ENCODE data around the gene PKN2. TPM values are rescaled to one million over a fixed set of nuclear protein-coding genes. Genes with fewer than 3 reads are reported as not detected.
A peak's percentile ranks its signal among the peaks of the same experiment; 100 is the strongest.

The PKN2 gene
- total RNA-seq, 1 experiment from 2014 or later, result 32.5 TPM

- Histone ChIP-seq H3K9ac (ENCODE audit: extremely low read depth, insufficient read length, low read length) (no peak overlapping the region), H3K79me2 (ENCODE audit: insufficient read depth, low read length) (no peaks in the 10 kb centered on the region), H4K5ac (ENCODE audit: insufficient read length, low read depth, low read length) (no peak overlapping the region), H3T11ph (ENCODE audit: low read length) (no peak overlapping the region), H3K4ac (ENCODE audit: low read depth, low read length) (no peak overlapping the region; the same call in 1 of the 2 replicates), H2BK15ac (ENCODE audit: low read depth, low read length) (no peak overlapping the region), H3K9me3 (ENCODE audit: control insufficient read depth, low read depth, low read length) (no peaks in the 10 kb centered on the region), H3K27ac (ENCODE audit: insufficient read length, low read depth, low read length) (no peak overlapping the region), H3K79me1 (ENCODE audit: insufficient read depth, low read depth, low read length, poor library complexity, severe bottlenecking) (no peaks in the 10 kb centered on the region), H4K20me1 (ENCODE audit: control insufficient read depth, insufficient read depth, insufficient read length) (no peaks in the 10 kb centered on the region), H3K18ac (ENCODE audit: insufficient read length, low read depth, low read length) (no peak overlapping the region), H2BK20ac (ENCODE audit: low read depth, low read length, poor library complexity, severe bottlenecking) (no peak overlapping the region), H2BK12ac (ENCODE audit: insufficient read length, low read depth, low read length) (no peak overlapping the region), H2AFZ (ENCODE audit: low read length) (no peak overlapping the region), H3K56ac (ENCODE audit: insufficient read length, low read depth, low read length) (no peak overlapping the region), H3K14ac (ENCODE audit: insufficient read depth, low read length) (no peak overlapping the region), H3K23ac (ENCODE audit: insufficient read length, low read depth, low read length) (no peak overlapping the region), H3K23me2 (ENCODE audit: insufficient read length, low read depth, low read length, poor library complexity, severe bottlenecking) (no peaks in the 10 kb centered on the region), H3K4me2 (ENCODE audit: insufficient read depth, insufficient read length, low read length) (no peak overlapping the region), H4K91ac (ENCODE audit: insufficient read length, low read depth, low read length) (no peak overlapping the region), H2AK5ac (ENCODE audit: insufficient read length, low read length) (no peak overlapping the region), H3K4me1 (ENCODE audit: insufficient read depth, low read length) (no peaks in the 10 kb centered on the region), H2BK5ac (ENCODE audit: insufficient read length, low read length) (no peak overlapping the region), H2BK120ac (ENCODE audit: low read depth, low read length, poor library complexity, severe bottlenecking) (peak overlapping the region; percentile 29), H3K27me3 (ENCODE audit: insufficient read depth, low read length) (no peaks in the 10 kb centered on the region), H4K8ac (replicated peaks; ENCODE audit: insufficient read length, low read depth, low read length) (no peak overlapping the region)
- H3K9me3 Mint-ChIP-seq, result peaks cover 9 to 13% of the 10 kb centered on the region in 2 experiments; a peak in 4 of 5 replicates
- 0 out of 4 replicates have a peak, but pooled peaks cover 0 to 2% of the 10 kb centered on the region in 2 experiments for H3K4me1 Mint-ChIP-seq
- H3K4me3 Mint-ChIP-seq, result no peak overlapping the region
- H3K27ac Mint-ChIP-seq, result peak overlapping the region in 2 of 3 experiments; percentile 49 to 75; a peak in 5 of 7 replicates
- H3K36me3 Mint-ChIP-seq (ENCODE audit: insufficient read depth in 1 of 3, low read depth in 3 of 3), result peaks cover 20 to 72% (median 54%) of the 10 kb centered on the region in 3 experiments
- no peak for DNase-seq
- no peaks in the 10 kb centered on the region for H3K27me3 Mint-ChIP-seq (ENCODE audit: low read depth)
- WGBS (ENCODE audit: extremely low coverage, insufficient read length, low lambda C conversion rate), result no CpG with 5 or more reads among the region's 9 CpGs
- no peak for TF ChIP-seq CTCF (conservative IDR thresholded peaks at IDR 0.05)
Measured at GRCh38 chr1:88801575-88802208, 117.6 kb downstream of the PKN2 start.
